MCF 10A (cell line): Measurements from ENCODE around the gene WRNIP1. TPM values are rescaled to one million over a fixed set of nuclear protein-coding genes. Genes with fewer than 3 reads are reported as not detected.

Experiments
- BruUV-seq: library from RNA; stranded (reverse); fragments of 400-500 nt; replicated peaks from 2 replicates; lab custom pipeline; 2021; lab: Mats Ljungman, UMichigan
- CTCF ChIA-PET: fragments of 300-600 bp; sonication (Branson Sonifier 250); formaldehyde crosslinking; extraction: SDS; loops from one replicate; lab custom pipeline; 2021; ENCODE audit warnings: antibody characterized with exemption, inconsistent platforms; lab: Yijun Ruan, JAX
- POLR2A ChIA-PET: fragments of 300-600, 350-650 bp; sonication (Branson Sonifier 250); formaldehyde crosslinking; extraction: SDS; loops from one replicate; lab custom pipeline; 2020; ENCODE audit warnings: antibody characterized with exemption, inconsistent platforms; lab: Yijun Ruan, JAX
- DNase-seq: peaks from one replicate; pipeline ENCODE4 v3.0.0-alpha.2; 2018; ENCODE audit not compliant: unreplicated experiment
- H3K27ac Mint-ChIP-seq: one replicate; pipeline ENCODE4 v1.8.0; 2022; ENCODE audit warnings: mild to moderate bottlenecking, low read depth, mixed read lengths; ENCODE audit not compliant: unreplicated experiment
- H3K27me3 Mint-ChIP-seq: one replicate; pipeline ENCODE4 v1.8.0; 2022; ENCODE audit warnings: mixed read lengths; ENCODE audit not compliant: insufficient read depth, unreplicated experiment
- H3K36me3 Mint-ChIP-seq: one replicate; pipeline ENCODE4 v1.8.0; 2022; ENCODE audit warnings: mild to moderate bottlenecking, moderate library complexity, mixed read lengths; ENCODE audit not compliant: insufficient read depth, unreplicated experiment
- H3K4me1 Mint-ChIP-seq: one replicate; pipeline ENCODE4 v1.8.0; 2022; ENCODE audit warnings: mixed read lengths; ENCODE audit not compliant: insufficient read depth, unreplicated experiment
- H3K4me3 Mint-ChIP-seq: one replicate; pipeline ENCODE4 v1.8.0; 2022; ENCODE audit warnings: mild to moderate bottlenecking, moderate library complexity, mixed read lengths; ENCODE audit not compliant: unreplicated experiment
- H3K9me3 Mint-ChIP-seq: one replicate; pipeline ENCODE4 v1.8.0; 2022; ENCODE audit warnings: mixed read lengths; ENCODE audit not compliant: unreplicated experiment
- intact Hi-C: fragments of 100-400 bp; cut with micrococcal nuclease; formaldehyde crosslinking; loops from 2 replicates; pipeline ENCODE4 v1.14.1; 2022
- total RNA-seq: library from RNA; stranded (reverse); gene quantifications from 2 replicates; pipeline ENCODE4 v1.2.3, GENCODE V29; 2022
- TF ChIP-seq, protein P1 (sequence below): fragments of 200-600 bp; IDR thresholded peaks from one replicate; pipeline ENCODE4 v1.8.0; 2022; ENCODE audit warnings: antibody characterized with exemption, mild to moderate bottlenecking; ENCODE audit not compliant: unreplicated experiment

WRNIP1 gene
- total RNA-seq, 1 experiment from 2014 or later: 44.8 TPM

DNA sequence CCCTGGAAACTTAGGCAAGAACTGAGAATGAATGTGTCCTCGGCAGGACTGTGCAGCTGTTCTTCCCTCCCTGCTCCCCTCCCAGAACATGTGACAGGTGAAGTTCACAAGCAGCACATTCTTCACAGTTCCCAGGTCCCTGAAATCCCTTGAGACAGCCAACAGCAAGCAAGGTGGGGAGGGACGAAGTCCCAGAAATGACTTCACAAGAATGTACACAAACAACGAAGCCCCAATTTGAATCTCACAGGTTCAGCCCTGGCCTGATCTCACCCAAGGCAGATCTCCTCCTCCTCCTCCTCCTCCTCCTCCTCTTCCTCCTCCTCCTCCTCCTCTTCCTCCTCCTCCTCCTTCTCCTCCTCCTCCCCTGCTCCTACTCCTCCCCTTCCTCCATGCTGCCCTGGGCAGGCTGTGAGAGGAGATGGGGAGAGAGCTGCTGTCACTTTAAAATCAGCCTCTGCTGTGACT lies 32.4 kb downstream of the WRNIP1 start:
- POLR2A ChIA-PET: interaction anchor here (0.9 to 1.1 kb wide), 2 partner anchors 12 to 60 kb away, joined by 3 to 5 read pairs; no protein-coding TSS in a partner anchor
- Mint-ChIP-seq H3K4me1 (peaks cover 18% of the 10 kb centered on the region), H3K36me3 (no peaks in the 10 kb centered on the region), H3K27me3 (no peaks in the 10 kb centered on the region), H3K27ac (peak overlapping the region; percentile 27), H3K4me3 (no peak overlapping the region), H3K9me3 (no peaks in the 10 kb centered on the region)
- TF ChIP-seq, protein P1, sequence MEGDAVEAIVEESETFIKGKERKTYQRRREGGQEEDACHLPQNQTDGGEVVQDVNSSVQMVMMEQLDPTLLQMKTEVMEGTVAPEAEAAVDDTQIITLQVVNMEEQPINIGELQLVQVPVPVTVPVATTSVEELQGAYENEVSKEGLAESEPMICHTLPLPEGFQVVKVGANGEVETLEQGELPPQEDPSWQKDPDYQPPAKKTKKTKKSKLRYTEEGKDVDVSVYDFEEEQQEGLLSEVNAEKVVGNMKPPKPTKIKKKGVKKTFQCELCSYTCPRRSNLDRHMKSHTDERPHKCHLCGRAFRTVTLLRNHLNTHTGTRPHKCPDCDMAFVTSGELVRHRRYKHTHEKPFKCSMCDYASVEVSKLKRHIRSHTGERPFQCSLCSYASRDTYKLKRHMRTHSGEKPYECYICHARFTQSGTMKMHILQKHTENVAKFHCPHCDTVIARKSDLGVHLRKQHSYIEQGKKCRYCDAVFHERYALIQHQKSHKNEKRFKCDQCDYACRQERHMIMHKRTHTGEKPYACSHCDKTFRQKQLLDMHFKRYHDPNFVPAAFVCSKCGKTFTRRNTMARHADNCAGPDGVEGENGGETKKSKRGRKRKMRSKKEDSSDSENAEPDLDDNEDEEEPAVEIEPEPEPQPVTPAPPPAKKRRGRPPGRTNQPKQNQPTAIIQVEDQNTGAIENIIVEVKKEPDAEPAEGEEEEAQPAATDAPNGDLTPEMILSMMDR: no peak
- no TSS peak for BruUV-seq
- intact Hi-C loops: no loop called here
- DNase-seq: no peak
- CTCF ChIA-PET: interaction anchor here (0.7 to 1.2 kb wide), 3 partner anchors 42 to 138 kb away, joined by 3 to 4 read pairs (median 3); no protein-coding TSS in a partner anchor

- Mint-ChIP-seq H3K36me3 (no peaks in the 10 kb centered on the region), H3K27me3 (no peaks in the 10 kb centered on the region), H3K27ac (no peak overlapping the region), H3K4me1 (peaks cover 7% of the 10 kb centered on the region), H3K4me3 (no peak overlapping the region), H3K9me3 (no peaks in the 10 kb centered on the region)
- ChIA-PET POLR2A (interaction anchor here (0.9 to 1.4 kb wide), 3 partner anchors 11 to 61 kb away, joined by 3 to 5 read pairs (median 3); no protein-coding TSS in a partner anchor), CTCF (interaction anchor here (0.6 to 1.0 kb wide), 2 partner anchors 27 to 184 kb away, joined by 3 read pairs; no protein-coding TSS in a partner anchor)
- no peak for DNase-seq
- intact Hi-C loops: no loop called here
- BruUV-seq: no TSS peak
- TF ChIP-seq, protein P1: no peak
Observed at GRCh38 chr6:2798586-2799134, 33.5 kb downstream of the WRNIP1 start.

DNA sequence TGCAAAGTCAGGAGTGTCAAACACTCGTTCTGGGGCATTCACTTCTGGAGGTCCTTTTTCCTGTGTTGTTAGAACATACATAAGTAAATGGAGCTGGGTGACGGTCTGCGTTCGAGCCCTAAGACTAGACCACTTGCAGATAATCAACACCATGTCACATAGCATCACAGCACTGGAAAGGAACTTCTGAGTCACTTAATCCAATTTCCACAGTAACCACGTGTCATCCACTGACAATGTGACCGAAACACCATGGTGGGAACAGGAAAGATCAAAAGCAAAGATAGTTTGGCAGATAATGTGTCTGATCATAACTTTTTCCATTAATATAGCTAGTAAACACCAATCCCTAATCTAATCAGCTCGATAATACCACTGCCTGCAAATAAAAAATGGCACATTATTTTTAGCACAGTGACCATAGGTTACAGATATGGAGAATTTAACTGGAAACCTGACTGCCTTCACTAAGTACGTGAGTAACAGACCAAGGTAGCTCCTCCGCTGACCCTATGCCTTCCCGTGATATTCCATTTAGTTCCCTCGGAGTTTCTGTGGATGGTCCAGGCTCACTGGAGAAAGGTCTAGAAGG lies 34.8 kb downstream of the WRNIP1 start:
- no TSS peak for BruUV-seq
- H3K27ac Mint-ChIP-seq: no peak overlapping the region
- no peaks in the 10 kb centered on the region for H3K27me3 Mint-ChIP-seq
- H3K9me3 Mint-ChIP-seq: no peaks in the 10 kb centered on the region
- no peaks in the 10 kb centered on the region for H3K36me3 Mint-ChIP-seq
- POLR2A ChIA-PET: interaction anchor here (0.7 kb wide), 1 partner anchor 1188 kb away, joined by 3 read pairs; no protein-coding TSS in a partner anchor
- TF ChIP-seq, protein P1: no peak
- no peak for DNase-seq
- CTCF ChIA-PET: interaction anchor here (1.0 kb wide), 2 partner anchors 8 to 25 kb away, joined by 3 to 4 read pairs; no protein-coding TSS in a partner anchor
- H3K4me1 Mint-ChIP-seq: no peaks in the 10 kb centered on the region
- intact Hi-C loops: no loop called here
- no peak overlapping the region for H3K4me3 Mint-ChIP-seq
